GM21367 (cell line): Measurements from ENCODE around the gene IQSEC1.

Experiments used
- ATAC-seq: cut with Tn5 transposase; IDR thresholded peaks from one replicate; pipeline ENCODE4 v1.9.1; 2021; ENCODE audit not compliant: unreplicated experiment

The IQSEC1 gene

DNA sequence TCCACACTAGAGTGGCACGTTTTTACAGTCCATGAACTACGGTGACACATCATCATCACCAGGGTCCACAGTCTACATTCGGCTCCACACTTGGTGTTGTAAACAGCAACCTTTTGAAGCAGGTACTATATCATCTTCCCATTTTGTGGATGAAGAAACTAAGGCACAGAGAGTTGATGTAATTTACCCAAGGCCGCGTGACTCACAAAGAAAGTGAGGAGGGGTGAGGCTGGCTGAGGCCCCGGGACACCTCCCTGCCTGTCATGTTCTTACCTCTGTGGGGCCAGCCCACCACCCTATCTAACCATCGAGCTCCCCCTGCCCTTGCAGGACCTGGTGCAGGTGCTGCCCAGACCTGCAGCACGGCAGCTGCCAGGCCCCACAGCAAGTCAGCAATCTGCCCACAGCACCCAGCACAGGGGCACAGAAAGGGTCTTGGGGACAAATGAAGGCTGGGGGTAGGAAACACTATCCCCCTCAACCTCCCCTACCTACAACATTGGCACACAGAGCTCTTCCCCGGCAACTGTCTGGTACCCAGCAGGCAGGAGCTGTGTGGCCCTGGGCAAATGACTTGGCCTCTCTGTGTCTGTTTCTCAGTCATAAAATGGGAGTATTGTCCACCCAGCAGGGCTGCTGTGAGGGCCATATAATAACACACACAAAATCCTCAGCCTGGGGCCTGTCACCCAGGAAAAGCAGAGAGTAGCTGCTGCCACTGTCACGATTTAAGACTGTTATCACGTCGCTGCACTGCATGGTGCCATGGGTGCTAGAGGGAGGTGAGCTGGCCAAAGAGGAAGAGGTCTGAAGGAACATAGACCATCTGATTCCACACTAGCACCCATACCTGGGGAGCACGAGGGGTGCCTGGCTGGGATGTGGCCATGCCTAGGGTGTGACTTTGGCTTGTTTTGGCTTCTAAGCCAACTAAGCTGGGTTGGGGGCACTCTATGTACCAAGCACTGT is 115.1 kb downstream of the IQSEC1 start:
- no peak for ATAC-seq

DNA sequence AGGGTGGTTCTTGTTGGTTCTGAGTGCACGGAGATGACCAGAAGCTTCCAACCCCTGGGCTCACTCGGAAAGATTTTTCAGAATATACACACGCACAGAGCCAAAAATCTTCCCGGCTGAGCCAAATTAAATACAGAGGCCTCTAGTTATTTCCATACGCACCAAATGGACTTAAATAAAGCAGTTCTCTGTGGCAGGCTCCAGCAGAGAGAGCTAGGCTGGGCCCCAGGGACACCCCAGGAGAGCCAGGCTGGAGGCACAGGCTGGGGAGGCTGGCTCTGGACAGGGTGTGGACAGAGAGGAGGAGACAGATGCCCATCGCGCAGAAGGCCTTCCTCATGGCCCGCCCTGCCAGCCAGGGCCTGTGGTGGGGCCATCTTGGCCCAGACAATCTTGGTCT is 115.9 kb downstream of the IQSEC1 start:
- no peak for ATAC-seq

DNA sequence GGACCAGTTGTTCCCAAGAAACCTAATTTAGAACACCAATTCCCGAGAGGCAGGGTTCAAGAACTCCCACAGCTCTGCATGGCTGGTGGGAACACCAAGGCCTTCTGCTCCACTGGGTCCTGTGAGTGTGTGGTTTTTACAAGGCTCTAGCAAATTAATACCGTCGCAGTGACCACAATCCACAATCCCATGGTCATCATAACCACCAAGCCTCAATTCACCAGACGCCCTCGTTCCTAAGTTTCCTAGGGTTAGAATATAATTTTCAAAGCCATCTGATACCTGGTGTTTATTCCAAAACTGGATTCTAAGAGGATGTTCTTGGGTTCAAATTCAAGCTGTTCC is 116.9 kb downstream of the IQSEC1 start:
- ATAC-seq, result no peak

DNA sequence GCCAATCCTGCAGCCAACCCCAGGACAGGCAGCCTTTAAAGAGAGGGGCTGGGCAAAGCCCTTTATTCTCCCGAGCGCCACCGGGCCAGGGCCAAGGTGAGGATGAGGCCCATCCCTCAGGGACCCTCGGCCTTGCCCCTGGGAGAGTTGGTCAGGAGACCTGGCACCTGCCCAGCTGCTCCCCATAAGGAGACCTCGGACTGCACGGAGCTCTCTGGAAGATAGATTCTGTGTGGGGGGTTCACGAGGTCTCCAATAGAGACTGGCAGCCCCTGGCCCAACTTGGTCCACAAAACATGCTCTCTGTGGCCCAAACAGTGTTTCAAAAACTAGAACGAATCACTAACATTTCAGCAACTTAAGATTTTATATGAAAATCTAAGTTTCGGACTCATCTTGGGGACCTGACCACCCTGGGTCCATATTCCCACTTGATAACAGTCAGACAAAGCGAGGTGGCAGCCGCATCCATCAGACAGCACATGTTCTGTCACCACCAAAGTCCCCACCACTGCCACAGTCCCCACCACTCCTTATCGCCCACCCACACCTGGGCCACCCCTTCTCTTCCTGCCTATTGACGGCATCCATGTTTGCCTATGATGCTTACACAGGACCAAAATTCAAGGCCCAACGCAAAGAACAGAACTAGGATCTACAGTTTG is 117.4 kb downstream of the IQSEC1 start:
- no peak for ATAC-seq

DNA sequence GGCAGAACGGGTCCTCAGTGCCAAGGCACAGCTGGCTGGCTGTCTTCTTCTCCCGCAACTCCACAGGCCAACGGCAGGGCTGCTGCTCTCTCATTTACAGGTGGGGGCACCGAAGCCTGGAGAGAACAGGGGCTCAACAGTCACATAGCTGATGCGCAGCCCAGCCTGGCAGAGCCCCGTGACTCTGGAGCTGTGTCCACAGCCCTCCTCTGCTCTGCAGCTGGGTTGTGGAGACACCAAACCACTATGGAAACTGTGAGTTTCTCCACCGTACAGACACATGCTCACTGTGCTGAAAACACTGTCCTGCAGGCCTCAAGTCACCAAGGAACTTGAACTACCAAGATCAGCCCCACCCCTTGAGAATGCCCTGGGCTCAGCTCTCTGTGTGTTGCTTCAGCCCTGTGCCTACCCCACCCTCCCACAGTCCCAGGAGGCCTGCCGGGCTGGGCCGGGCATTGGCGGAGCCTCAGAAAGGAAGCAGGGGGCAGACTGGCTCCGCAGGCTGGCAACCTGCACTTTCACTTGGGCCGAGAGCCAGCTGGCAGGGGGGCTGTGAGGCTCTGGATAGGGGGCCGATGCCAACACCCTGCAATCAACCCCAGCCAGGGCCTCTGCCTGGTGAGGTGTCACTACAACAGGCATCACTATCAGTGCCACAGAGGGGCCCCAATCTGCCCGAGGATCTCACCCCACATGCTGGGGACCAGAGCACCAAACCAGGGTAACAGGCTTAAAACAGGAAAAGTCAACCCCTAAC is 118.2 kb downstream of the IQSEC1 start:
- no peak for ATAC-seq

DNA sequence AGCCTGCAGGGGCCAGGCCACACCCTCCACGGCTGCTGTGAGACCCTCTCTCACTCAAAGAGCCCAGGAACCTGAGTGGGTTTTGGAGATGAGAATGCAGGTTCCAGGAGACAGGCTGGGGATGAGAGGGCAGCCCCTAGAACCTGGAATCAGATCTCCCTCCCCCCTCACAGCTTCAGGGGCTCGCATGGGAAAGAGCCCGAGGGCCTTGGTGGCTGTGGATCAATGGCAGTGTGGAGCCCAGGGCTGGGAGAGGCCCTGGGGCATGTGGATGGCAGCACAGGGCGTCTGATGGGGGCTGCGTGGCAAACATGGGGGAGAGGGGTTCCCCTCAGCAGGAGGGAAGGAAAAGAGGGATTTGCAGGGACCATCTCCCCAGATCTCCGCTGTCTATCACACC is 119.0 kb downstream of the IQSEC1 start:
- ATAC-seq, result no peak

DNA sequence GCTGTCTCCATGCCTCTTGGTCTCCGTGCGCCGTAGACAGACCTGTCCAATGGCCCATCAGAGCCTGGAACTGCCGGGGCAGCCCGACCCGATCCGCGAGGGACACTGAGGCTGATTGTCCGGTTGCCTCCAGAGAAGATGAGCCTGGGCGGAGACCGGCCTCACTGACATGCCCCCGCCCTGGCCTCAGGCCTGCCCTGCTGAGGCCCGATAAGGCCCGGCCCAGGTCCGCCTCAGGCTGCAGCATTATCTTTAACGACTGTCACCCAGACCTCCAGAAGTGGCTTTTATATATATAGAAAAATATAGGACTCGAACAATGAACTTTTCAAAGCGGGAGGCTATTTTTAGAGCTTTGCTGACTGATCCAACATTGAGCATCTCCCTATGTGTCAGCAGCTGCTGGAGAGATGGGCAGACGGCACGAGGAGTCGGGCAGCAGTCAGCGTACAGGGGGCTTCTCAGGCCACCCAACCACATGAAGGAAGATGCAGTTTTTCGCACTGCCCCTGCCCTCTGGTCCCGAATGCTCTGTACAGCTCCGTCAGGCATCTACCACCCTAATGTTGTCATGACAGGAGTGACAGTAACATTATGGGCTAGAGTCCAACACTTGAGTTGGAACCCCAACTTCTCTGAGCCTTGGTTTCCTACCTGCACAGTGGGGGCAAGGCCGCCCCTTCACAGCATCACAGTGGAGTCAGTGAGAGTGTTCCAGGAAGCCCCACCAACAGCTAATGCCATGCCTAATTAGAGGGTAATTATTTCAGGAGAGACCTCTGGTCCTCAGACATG is 119.8 kb downstream of the IQSEC1 start:
- no peak for ATAC-seq

DNA sequence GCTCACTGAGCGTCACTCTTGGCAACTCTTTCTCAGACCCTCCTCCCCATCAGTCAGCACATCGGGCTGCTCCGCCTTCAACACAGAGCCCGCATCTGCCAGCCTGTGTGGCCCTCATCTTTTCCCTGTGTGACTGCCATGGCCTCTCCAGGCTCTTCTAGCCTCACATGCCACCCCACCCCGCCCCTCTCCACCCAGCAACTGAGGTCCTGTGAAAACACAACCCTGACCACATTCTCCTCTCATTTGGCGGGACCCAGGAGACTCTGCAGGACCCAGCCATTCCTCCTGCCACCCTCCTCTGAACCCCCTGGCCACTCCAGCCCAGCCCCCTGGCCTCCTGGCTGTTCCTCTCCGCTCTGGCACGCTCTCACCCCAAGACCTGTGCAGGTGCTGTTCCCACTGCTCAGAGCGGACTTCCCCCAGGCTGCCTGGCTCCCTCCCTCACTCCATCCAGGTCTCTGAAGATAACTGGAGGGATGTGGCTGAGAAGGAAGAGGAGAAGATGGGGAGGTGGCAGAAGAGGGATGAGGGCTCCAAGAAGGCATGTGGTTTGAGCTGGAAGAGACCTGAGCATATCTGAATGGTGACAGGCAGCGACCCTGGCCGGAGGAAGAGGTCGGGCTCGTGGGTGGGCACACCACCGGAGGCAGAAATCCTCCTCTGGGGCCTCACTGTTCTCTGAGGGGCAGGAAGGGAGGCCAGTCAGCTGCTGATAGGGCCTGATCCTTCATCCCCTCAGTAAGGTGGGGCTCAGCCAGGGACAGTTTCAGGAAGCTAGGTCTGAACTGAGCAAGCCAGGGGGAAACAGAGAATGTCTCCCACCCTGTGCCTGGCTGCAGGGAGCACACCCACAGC is 120.7 kb downstream of the IQSEC1 start:
- no peak for ATAC-seq

DNA sequence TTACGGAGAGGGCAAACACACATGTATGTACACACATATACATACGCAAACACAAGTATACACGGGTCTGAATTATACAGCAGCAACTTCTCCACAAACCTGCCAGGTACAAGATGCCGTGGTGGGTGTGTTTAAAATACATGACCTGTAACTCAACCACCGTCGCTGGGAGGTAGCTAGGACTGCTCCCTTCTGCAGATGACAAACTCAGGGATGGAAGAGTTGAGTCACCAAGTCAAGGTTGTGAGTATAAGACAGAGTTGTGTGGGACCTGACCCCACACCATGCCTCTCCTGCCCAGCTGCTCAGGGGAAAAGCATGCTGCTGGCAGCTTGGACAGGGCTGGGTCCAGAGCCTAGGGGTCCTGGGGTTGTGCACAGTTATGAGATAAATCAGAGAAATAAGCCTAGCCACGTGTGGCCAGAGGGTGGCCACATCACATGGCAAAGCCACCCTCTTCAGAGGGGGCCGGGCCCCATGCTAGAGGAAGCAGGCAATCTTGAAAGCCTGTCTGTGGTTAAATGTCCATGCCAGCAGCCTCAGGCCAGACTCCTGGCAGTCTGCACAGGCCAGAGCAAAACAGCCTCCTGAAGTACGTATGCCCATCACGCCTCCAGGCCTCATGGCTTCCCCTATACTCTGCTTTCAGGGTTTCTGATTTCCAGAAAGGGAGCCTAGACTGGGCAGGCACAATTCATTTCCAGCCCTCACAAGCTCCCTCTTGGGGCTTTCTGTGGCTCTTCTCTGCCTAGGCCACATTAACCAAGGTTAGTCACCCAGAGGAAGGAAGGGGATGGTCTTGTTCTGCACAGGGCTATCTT is 124.1 kb downstream of the IQSEC1 start:
- ATAC-seq, result peak; percentile 54

DNA sequence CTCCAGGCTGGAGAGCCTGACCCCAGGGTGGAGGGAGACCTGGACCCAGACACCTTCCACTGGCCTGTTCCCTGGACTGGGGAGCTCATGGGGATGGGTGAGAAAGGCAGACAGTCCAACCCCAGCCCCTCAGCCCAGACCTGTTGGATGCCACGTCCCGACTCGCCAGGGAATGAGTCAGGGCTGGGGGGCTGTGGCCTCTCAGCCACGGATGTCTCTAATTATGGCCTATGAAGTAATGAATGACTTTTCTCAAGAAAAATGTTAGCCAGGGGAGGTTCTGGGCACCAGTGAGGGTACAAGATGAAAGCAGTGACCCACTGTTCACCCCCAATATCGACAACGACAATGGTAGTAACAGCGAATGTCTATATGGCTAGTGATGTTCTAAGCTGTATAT is 124.9 kb downstream of the IQSEC1 start:
- no peak for ATAC-seq

DNA sequence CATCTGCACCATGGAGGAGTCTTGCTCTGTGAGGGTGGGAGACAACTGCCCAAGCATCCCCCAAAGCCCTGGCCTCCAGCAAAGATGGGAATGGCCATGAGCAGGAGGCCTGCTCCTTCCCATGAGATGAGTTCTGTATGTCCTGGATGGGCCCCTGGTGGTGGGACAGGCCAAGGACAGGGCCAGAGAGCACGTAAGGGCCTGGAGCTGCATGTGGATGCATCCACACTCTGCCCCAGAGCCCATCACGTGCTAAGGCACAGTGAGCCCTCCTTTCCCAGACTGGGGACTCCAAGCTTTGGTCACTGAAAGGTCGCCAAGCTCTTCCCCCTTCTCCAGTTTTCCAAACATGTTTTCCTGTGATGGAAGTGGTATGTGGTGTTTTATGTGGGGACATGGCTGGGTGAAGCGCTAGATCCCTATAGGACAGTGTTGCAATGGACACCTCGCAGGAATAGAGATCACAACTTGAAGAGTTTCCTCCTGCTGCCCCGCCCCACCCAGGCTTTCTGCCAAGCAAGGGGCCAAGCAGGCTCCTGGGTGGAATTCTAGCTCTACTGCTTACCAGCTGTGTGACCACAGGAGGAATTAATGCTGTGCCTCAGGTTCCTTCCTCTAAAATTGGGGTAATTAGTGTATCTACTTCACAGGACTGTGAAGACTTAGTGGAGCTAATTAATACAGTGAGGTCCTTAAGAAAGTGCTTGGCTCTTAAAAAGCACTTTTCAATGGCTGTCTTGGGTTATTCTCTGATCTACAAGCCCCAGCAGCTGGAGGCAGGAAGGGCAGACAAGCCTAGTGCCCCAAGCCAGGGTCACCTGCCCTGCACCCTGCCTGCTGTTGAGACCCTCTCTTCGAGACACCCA is 125.5 kb downstream of the IQSEC1 start:
- no peak for ATAC-seq

DNA sequence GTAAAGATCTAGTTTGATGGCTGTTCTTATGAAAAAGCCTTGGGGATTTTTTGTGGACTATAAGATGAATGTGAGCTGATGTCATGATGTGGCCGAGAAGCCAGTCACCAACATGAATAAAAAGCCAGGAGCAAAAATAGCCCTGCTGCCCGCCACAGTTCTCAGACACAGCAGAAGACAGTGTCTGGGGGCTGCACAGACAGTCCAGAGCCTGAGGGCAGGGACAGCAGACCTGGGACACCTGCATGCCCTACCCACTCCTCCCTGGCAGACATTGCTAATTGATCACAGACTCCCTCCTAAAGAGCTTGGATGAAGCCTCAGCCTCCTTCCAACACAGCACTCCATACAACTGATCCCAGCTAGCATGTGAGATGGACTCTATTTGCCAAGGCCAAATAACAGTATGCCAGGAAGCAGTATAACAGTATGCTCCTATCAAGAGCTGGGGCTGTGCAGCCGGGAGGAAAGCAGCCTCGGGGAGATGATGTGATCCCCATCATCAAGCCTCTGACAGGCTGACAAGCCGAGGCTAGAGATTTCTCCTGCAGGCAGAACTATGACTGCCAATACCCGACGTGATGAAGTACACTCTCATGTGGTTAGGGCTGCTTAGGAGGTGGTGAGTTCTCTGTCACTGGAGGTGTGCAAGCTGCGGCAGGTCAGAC is 126.4 kb downstream of the IQSEC1 start:
- ATAC-seq, result no peak

DNA sequence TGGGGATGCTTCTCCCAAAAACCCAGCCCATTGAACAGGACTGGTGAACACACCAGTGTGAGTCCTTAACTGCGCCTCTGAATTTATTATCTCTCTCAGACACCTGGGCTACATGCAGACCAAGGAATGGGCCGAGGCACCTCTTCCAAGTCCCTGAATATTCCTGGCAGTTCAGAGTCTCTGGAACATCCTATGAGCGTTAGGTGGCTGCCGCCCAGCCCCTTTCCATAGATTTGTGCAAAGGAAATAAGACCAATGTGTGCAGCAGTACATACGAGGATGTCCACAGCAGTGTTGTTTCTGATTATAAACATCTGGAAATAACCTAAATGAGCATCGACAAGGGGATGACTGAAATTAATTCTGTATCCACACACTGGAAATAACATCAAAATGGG is 127.0 kb downstream of the IQSEC1 start:
- no peak for ATAC-seq

DNA sequence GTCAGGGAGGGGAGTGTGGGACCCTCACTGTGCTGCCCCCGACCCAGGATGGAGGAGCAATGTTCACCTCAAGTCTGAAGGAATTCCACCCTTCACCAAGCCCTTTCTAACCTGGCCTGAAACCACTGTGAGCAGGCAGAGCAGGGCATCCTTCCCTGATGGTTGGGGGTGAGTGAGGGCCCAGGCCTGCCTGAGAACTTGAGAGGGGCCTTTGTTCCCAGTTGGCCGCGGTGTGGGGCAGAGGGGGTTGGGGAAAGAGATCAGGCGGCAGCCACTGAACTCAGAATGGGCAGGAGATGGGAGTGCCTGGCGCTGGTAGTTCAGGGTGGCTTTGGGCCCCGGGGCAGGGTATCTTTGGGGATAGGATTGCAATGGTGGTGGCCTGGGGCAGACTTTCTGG is 128.4 kb downstream of the IQSEC1 start:
- ATAC-seq, result no peak

DNA sequence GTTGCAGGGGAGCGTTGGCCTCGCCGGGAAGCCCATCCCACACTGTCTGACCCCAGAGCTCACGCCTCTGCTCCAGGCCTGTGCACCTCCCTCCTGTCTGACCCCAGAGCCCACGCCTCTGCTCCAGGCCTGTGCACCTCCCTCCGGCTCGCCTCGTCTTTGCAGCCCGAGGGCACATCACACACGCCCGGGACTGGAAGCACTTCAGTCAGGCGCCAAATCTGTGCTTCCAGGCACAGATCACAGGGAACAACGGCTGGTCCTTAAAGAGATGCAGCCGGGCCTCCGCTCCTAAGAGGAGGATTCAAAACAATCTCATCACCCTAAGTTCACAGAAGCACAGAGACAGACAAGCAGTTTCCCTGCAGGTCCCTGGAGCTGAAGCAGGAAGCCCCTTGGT is 128.8 kb downstream of the IQSEC1 start:
- no peak for ATAC-seq

DNA sequence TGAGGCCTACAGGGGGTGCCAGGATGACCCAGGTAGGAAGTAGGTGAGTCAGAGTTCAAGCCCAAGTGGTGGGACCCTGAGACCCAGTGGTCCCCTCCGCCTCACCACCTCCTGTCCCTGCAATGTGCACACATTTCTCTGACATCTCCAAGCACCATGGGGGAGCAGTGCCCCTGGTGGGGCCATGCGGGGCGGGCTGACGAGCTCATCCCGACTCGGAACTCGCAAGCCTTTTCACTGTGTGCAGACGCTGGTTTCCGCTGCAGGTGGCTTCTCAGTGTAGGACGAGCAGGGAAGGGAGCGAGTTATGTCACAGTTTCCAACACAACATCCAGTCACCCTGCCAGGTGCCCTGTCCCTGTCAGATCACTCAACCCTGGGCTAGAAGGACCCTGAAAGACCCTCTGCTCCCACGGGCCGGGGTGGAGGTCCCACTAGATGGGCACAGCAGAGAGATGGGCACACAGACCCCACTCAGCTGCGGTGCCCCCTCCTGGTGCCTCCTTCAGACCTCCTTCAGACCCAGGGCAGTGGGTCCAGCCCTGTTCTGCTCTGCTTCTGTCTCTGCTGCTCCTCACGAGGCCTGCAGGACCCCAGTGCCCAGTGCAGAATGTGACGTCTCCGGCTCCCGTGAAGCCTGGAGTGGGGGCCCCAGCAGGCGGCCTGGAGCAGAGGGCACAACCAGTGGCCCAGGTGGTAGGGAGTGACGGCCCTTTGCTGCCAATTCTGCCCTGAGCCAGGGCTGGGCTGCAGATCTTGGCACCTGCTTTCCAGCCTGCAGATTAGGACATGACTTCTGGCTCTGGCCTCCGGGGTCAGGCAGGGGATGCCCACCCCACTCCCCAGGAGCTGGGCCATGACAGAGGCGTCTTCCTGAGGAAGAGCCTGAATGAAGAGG is 129.9 kb downstream of the IQSEC1 start:
- no peak for ATAC-seq
